Loucy (cell line): ENCODE data around the gene IGFN1.

Experiments used
- H2AFZ ChIP-seq: fragments of 200-600 bp; sonication (generic); 2 replicates; pipeline ENCODE4 v1.6.0; 2016; ENCODE audit warnings: antibody characterized with exemption, mild to moderate bottlenecking, low read length, moderate library complexity
- H3F3A ChIP-seq: fragments of 200-600 bp; 2 replicates; pipeline ENCODE4 v1.6.0; 2016; ENCODE audit warnings: antibody characterized with exemption, low read depth, mild to moderate bottlenecking
- H3K27me3 ChIP-seq: fragments of 200-600 bp; sonication (generic); 2 replicates; pipeline ENCODE4 v1.6.1; 2014; ENCODE audit warnings: low read length, mild to moderate bottlenecking; ENCODE audit not compliant: insufficient read depth, poor library complexity, severe bottlenecking
- H3K36me3 ChIP-seq: fragments of 200-600 bp; sonication (generic); 2 replicates; pipeline ENCODE4 v1.6.1; 2016; ENCODE audit warnings: low read length; ENCODE audit not compliant: insufficient read depth
- H3K4me1 ChIP-seq: fragments of 200-600 bp; sonication (generic); 2 replicates; pipeline ENCODE4 v1.5.1; 2014; ENCODE audit warnings: low read length, mild to moderate bottlenecking; ENCODE audit not compliant: insufficient read depth, poor library complexity, severe bottlenecking
- H3K4me2 ChIP-seq: fragments of 200-600 bp; sonication (generic); 2 replicates; pipeline ENCODE4 v1.6.0; 2014; ENCODE audit warnings: antibody characterized with exemption, low read length, low read depth, mild to moderate bottlenecking; ENCODE audit not compliant: poor library complexity, severe bottlenecking
- H3K4me3 ChIP-seq: fragments of 200-600 bp; sonication (generic); 2 replicates; pipeline ENCODE4 v1.5.1; 2014; ENCODE audit warnings: low read length, mild to moderate bottlenecking, mixed read lengths; ENCODE audit not compliant: poor library complexity, severe bottlenecking
- H3K79me2 ChIP-seq: fragments of 200-600 bp; sonication (generic); 2 replicates; pipeline ENCODE4 v1.6.1; 2014; ENCODE audit warnings: low read length; ENCODE audit not compliant: insufficient read depth
- H3K9ac ChIP-seq: fragments of 200-600 bp; sonication (generic); 2 replicates; pipeline ENCODE4 v1.6.0; 2014; ENCODE audit warnings: mild to moderate bottlenecking, low read depth, low read length, moderate library complexity; ENCODE audit not compliant: poor library complexity, severe bottlenecking
- H3K9me2 ChIP-seq: fragments of 200-600 bp; sonication (generic); replicated peaks from 2 replicates; pipeline ENCODE4 v1.6.1; 2016; ENCODE audit warnings: low read depth, low read length, mixed read lengths
- H3K9me3 ChIP-seq: fragments of 200-600 bp; sonication (generic); 2 replicates; pipeline ENCODE4 v1.6.1; 2014; ENCODE audit warnings: mild to moderate bottlenecking, antibody characterized with exemption, low read length, low read depth; ENCODE audit not compliant: insufficient read depth
- H4K20me1 ChIP-seq: fragments of 200-600 bp; sonication (generic); 2 replicates; pipeline ENCODE4 v1.6.0; 2014; ENCODE audit warnings: antibody characterized with exemption, low read length, mild to moderate bottlenecking; ENCODE audit not compliant: insufficient read depth, poor library complexity, severe bottlenecking
- CTCF ChIP-seq: fragments of 200-600 bp; sonication (generic); conservative IDR thresholded peaks from 2 replicates; pipeline ENCODE4 v1.5.1; 2014; ENCODE audit warnings: mild to moderate bottlenecking, antibody characterized with exemption, low read length
- EZH2phosphoT487 ChIP-seq: fragments of 200-600 bp; IDR thresholded peaks from 2 replicates; pipeline ENCODE4 v1.6.1; 2018; ENCODE audit warnings: antibody characterized with exemption, mild to moderate bottlenecking, moderate library complexity, borderline replicate concordance

The IGFN1 gene

GRCh38 chr1:201258763-201259230 lies 68.2 kb downstream of the IGFN1 start:
- no peaks in the 10 kb centered on the region for H3K79me2 ChIP-seq
- no peak overlapping the region for H3K4me3 ChIP-seq
- H3K9me3 ChIP-seq: no peaks in the 10 kb centered on the region
- no peaks in the 10 kb centered on the region for H3K27me3 ChIP-seq
- no peaks in the 10 kb centered on the region for H3F3A ChIP-seq
- no peak overlapping the region for H2AFZ ChIP-seq
- H3K9me2 ChIP-seq: no peaks in the 10 kb centered on the region
- H3K4me1 ChIP-seq: no peaks in the 10 kb centered on the region
- TF ChIP-seq EZH2phosphoT487 (no peak), CTCF (no peak)
- H3K4me2 ChIP-seq: no peak overlapping the region
- no peaks in the 10 kb centered on the region for H3K36me3 ChIP-seq
- no peaks in the 10 kb centered on the region for H4K20me1 ChIP-seq
- H3K9ac ChIP-seq: no peak overlapping the region

- H3K4me1 ChIP-seq: no peaks in the 10 kb centered on the region
- no peak overlapping the region for H2AFZ ChIP-seq
- TF ChIP-seq EZH2phosphoT487: no peak
- no peak for TF ChIP-seq CTCF
- H3K36me3 ChIP-seq: no peaks in the 10 kb centered on the region
- no peaks in the 10 kb centered on the region for H3K27me3 ChIP-seq
- no peaks in the 10 kb centered on the region for H3K9me2 ChIP-seq
- no peak overlapping the region for H3K4me3 ChIP-seq
- no peak overlapping the region for H3K4me2 ChIP-seq
- no peaks in the 10 kb centered on the region for H4K20me1 ChIP-seq
- H3K9me3 ChIP-seq: no peaks in the 10 kb centered on the region
- no peaks in the 10 kb centered on the region for H3K79me2 ChIP-seq
- H3F3A ChIP-seq: no peaks in the 10 kb centered on the region
- H3K9ac ChIP-seq: no peak overlapping the region
Measured at GRCh38 chr1:201259476-201260235, 69.0 kb downstream of the IGFN1 start.

GRCh38 chr1:201260236-201260590 lies 69.6 kb downstream of the IGFN1 start:
- TF ChIP-seq EZH2phosphoT487 (no peak), CTCF (no peak)
- Histone ChIP-seq H3K9me3 (no peaks in the 10 kb centered on the region), H3K27me3 (no peaks in the 10 kb centered on the region), H4K20me1 (no peaks in the 10 kb centered on the region), H3K9ac (no peak overlapping the region), H3K4me3 (no peak overlapping the region), H3K4me2 (no peak overlapping the region), H3K9me2 (no peaks in the 10 kb centered on the region), H3K79me2 (no peaks in the 10 kb centered on the region), H3K36me3 (no peaks in the 10 kb centered on the region), H2AFZ (no peak overlapping the region), H3F3A (no peaks in the 10 kb centered on the region), H3K4me1 (no peaks in the 10 kb centered on the region)
